Measurements from ENCODE around the gene CRHR2.

DNA sequence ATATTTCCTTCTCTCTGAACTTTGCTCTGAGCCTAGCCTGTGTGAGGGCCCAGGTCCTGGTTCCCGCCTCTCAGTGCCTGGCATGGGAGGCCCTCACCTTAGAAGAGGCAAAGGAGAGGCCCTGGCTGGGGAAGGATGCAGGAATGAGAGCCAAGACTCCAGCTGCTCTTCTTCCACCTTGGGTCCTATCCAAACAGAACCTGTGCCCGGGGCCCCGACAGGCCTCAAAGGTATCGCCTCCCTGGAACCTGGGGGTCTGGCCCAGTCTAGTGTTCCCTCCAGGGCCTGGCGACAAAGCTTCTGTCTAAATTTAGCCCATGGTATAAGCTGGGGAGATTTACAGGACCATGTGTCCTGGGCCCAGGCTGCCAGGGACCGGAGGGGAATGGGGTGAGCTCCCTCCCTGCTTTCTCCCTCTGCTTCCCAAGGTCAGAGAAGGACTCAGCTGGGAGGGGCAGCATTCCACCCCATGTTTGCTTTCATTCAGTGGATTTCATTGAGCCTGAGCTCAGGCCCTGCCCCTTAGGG is 12.0 kb upstream of the CRHR2 start:
- TF ChIP-seq, protein P1, sequence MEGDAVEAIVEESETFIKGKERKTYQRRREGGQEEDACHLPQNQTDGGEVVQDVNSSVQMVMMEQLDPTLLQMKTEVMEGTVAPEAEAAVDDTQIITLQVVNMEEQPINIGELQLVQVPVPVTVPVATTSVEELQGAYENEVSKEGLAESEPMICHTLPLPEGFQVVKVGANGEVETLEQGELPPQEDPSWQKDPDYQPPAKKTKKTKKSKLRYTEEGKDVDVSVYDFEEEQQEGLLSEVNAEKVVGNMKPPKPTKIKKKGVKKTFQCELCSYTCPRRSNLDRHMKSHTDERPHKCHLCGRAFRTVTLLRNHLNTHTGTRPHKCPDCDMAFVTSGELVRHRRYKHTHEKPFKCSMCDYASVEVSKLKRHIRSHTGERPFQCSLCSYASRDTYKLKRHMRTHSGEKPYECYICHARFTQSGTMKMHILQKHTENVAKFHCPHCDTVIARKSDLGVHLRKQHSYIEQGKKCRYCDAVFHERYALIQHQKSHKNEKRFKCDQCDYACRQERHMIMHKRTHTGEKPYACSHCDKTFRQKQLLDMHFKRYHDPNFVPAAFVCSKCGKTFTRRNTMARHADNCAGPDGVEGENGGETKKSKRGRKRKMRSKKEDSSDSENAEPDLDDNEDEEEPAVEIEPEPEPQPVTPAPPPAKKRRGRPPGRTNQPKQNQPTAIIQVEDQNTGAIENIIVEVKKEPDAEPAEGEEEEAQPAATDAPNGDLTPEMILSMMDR (conservative IDR thresholded peaks at IDR 0.05 in 1 of 2, IDR thresholded peaks at IDR 0.05 in 1 of 2; ENCODE audit: low read depth in 1 of 2, low read length in 2 of 2) = no peak
- no peak for TF ChIP-seq EZH2 (IDR thresholded peaks at IDR 0.05; ENCODE audit: low read length, missing control alignments)

All from fibroblast of lung (primary cell).